Activated CD8-positive, alpha-beta memory T cell treated with anti-CD3 and anti-CD28 coated beads, Interleukin-2, amount 50 U/mL, for 1 hour (primary cell): ENCODE results near the gene CEP70.
"Not testable (repeated sequence)": the region's sequence is repeated elsewhere in the genome, so short reads cannot be mapped to it uniquely, and the experiment has no call there.

ENCODE experiments used
- DNase-seq: peaks from one replicate; pipeline ENCODE4 v3.0.0-alpha.2; 2020; ENCODE audit errors: extremely low read depth

CEP70 gene

GRCh38 chr3:138509586-138509985, 84.5 kb downstream of the CEP70 start:
- DNase-seq: no peak

- DNase-seq: no peak
These were observed 86.5 kb downstream of the CEP70 start for GRCh38 chr3:138507524-138507923.

GRCh38 chr3:138498991-138499390, 95.1 kb downstream of the CEP70 start:
- no peak for DNase-seq

GRCh38 chr3:138497851-138498250, 96.2 kb downstream of the CEP70 start:
- DNase-seq: no peak

GRCh38 chr3:138497021-138497420, 97.0 kb downstream of the CEP70 start:
- DNase-seq: no peak

GRCh38 chr3:138496436-138496835, 97.6 kb downstream of the CEP70 start:
- no peak for DNase-seq

GRCh38 chr3:138495638-138496037, 98.4 kb downstream of the CEP70 start:
- not testable (repeated sequence) for DNase-seq

GRCh38 chr3:138494607-138494929, 99.5 kb downstream of the CEP70 start:
- DNase-seq: no peak

- DNase-seq: no peak
These were observed 100.1 kb downstream of the CEP70 start for GRCh38 chr3:138493804-138494606.

GRCh38 chr3:138492980-138493675, 100.9 kb downstream of the CEP70 start:
- DNase-seq: no peak

- DNase-seq: no peak
These were observed 102.1 kb downstream of the CEP70 start for GRCh38 chr3:138491971-138492370.

- DNase-seq: not testable (repeated sequence)
These were observed 107.5 kb downstream of the CEP70 start for GRCh38 chr3:138486580-138486979.

- DNase-seq: not testable (repeated sequence)
These were observed 109.4 kb downstream of the CEP70 start for GRCh38 chr3:138484672-138485071.

GRCh38 chr3:138479438-138479863, 114.6 kb downstream of the CEP70 start:
- no peak for DNase-seq

GRCh38 chr3:138477801-138478200, 116.3 kb downstream of the CEP70 start:
- DNase-seq: no peak

GRCh38 chr3:138477120-138477519, 116.9 kb downstream of the CEP70 start:
- no peak for DNase-seq

GRCh38 chr3:138476526-138476925, 117.5 kb downstream of the CEP70 start:
- no peak for DNase-seq

GRCh38 chr3:138474163-138474562, 119.9 kb downstream of the CEP70 start:
- no peak for DNase-seq

GRCh38 chr3:138473391-138473790, 120.7 kb downstream of the CEP70 start:
- no peak for DNase-seq

- no peak for DNase-seq
These were observed 121.8 kb downstream of the CEP70 start for GRCh38 chr3:138472141-138472825.

- no peak for DNase-seq
These were observed 122.6 kb downstream of the CEP70 start for GRCh38 chr3:138471481-138471880.

- DNase-seq: no peak
These were observed 123.4 kb downstream of the CEP70 start for GRCh38 chr3:138470687-138471086.

- DNase-seq: no peak
These were observed 124.2 kb downstream of the CEP70 start for GRCh38 chr3:138469874-138470273.
